Activated T-cell treated with anti-CD3 and anti-CD28 coated beads for 24 hours (primary cell): ENCODE data around the gene FOXO6.
"Not testable (repeated sequence)": the region's sequence is repeated elsewhere in the genome, so short reads cannot be mapped to it uniquely, and the experiment has no call there.

Source experiments
- DNase-seq: peaks from one replicate; pipeline ENCODE4 v3.0.0-alpha.2; 2020; ENCODE audit warnings: low read depth

Gene FOXO6

GRCh38 chr1:41329662-41330587 is 31.3 kb upstream of the FOXO6 start:
- no peak for DNase-seq

- DNase-seq, result no peak
Observed at GRCh38 chr1:41330588-41331545, 30.4 kb upstream of the FOXO6 start.

DNA sequence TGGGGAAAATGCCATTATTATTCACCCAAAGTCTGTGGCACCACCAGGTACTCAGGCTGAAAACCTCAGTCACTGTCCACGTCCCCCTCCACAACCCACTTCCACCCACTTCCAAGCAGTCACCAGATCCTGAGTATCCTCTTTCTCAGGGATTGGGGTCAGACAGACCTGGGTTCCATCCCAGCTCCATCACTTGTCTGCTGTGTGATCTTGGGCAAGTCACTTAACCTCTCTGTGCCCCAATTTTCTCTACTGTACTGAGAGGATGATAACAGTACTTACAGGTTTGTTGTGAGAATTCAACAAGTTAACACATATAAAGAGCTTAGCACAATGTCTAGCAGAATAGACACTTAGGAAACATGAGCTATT is 29.7 kb upstream of the FOXO6 start:
- no peak for DNase-seq

DNA sequence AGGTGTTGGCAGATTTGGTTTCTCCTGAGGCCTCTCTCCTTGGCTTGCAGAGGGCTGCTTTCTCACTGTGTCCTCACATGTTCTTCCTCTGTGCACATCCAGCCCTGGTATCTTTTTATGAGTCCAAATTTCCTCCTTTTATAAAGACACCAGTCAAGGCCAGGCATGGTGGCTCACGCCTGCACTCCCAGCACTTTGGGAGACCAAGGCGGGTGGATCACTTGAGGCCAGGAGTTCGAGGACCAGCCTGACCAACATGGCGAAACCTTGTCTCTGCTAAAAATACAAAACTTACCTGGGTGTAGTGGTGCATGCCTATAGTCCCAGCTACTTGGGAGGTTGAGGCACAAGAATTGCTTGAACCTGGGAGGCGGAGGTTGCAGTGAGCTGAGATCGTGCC is 29.1 kb upstream of the FOXO6 start:
- not testable (repeated sequence) for DNase-seq

DNA sequence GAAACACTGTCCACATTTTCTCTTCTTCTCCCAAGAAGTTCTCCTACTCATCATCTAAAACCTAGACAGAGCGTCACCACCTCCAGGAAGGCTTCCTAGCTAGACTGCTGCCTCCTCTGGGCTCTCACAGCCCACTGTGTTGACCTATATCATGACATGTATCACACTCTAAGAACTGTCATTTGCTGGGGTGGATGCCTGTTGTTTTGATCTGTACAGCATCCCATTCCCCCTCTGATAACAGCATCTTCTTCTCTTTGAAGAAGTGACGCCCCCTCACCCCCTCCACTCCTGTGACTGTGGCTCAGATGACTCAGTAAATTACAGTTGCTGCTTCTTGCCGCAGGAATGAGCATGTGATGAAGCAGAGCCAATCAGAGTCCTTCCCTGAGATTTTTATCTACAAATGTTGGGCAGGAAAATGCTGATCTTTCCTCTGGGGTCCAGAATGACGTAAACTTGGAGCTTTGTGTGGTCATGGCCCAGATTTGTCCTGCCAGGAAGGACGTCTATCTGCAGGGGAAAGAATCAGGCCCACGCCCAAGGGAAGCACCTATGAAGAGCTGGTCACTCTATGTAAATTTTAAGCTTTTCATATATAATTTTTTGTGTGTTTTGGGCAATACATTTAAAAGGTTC is 28.0 kb upstream of the FOXO6 start:
- no peak for DNase-seq

DNA sequence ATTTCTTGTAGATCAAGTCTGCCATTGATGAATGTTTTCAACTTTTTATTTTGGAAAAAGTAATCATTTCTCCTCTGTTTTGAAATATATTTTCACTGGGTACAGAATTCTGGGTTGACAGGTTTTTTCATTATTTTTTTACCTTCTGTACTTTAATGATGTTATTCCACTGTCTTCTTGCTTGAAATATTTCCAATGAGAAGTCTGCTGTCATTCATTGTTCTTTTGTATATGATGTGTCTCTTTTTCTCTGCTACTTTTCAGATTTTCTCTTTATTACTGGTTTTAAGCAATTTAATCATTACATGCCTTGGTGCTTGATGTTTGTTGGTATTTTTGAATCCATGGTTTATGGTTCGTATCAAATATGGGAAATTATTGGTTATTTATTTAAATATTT is 22.4 kb upstream of the FOXO6 start:
- no peak for DNase-seq

DNA sequence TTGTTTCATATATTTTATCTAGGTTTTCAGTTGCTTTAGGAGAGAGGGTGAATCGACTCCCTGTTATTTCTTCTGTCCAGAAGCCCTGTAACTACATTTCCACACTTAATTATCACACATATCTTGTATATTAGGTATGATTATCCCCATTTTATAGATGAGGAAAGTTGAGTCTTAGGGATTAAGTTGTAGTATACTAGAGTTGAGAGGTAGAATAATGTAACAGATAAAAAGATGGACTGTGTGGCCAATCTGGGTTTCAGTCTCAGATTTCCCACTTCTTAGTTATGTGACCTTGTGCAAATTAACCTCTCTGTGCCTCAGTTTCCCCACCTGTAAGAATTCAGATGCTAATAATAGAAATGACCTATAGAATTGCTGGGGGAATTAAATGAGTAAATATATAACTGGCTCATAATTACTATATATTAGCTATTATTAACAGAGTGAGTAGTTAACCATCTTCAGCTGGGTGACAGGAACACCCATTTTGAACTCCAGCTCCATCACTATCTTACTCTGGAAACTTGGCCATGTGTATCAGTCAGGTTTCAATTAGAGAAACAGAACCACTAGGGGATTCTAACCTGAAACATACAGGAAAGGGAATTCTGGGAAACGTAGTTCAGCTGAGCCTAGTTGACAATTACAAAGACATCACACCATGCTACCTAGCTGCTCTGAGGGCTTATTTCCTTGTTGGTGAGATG is 20.4 kb upstream of the FOXO6 start:
- DNase-seq, result no peak

GRCh38 chr1:41341365-41341683 is 19.9 kb upstream of the FOXO6 start:
- no peak for DNase-seq

- no peak for DNase-seq
Observed at GRCh38 chr1:41341772-41342562, 19.3 kb upstream of the FOXO6 start.

DNA sequence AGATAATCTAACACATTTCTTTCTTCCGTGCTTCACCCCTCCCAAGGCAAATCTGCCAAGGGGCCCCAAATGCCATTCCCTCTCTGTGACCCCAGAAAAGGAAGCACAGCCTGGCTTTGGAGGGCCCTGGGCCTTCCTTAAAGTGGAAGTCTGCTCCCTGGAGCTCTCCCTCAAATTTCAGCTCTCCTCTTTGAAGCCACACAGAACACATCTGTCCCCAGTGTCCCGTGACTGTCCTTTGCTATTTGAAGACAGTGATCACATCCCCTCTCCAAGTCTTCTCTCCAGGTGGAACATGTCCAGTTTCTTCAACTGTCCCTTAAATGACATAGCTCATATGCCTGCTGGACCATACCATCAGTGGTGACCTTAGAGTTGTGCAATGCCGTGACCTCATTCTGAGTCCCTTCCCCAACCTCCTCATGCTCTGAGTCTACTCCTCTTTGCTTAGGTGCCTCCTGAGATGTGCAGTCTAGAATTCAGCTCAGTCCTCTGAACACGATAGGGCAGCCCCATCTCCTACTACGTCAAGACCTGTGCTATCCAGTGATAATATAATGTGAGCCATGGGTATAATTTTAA is 18.4 kb upstream of the FOXO6 start:
- no peak for DNase-seq

DNA sequence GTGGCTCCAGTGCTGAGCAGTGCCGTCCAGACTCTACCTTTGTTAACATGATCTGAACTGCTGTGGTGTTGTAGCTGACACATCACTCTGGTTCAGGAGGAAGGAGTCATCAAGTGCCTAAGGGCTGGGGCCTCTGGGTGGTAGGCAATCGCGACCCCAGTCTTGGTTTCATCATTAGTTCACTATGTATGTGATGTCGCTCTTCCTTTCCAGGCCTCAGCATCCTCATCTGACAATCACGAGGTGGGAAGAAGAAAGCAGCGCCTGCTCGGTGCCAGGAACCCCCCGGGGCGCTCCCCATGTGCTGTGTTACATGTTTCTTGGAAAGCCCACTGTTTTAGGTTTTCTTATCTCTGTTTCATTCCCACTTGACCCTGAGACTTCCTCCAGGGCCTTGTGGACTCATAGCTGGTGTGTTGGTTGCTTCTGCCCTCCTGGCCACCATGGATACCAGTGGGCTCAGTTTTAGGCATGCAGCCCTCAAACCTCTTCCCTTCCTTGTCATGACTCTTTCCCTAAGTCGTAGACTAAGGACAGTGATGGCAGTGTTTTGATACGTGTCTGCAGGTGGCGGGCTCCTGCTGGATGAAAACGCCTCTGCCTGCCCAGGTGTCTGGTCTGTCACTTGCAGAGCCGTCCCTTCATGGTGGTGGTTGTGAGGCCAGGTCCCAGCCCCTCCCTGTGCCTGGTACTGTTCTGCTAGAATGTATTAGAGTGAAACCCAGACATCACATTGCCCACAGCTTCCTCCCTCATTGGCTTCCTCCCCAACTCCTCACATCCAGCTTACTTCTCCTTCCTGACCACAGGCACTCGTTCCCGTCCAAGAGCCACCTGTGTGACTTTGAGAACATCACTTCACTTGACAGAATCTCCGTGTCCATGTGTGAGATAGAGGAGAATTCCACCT is 17.2 kb upstream of the FOXO6 start:
- DNase-seq, result no peak

DNA sequence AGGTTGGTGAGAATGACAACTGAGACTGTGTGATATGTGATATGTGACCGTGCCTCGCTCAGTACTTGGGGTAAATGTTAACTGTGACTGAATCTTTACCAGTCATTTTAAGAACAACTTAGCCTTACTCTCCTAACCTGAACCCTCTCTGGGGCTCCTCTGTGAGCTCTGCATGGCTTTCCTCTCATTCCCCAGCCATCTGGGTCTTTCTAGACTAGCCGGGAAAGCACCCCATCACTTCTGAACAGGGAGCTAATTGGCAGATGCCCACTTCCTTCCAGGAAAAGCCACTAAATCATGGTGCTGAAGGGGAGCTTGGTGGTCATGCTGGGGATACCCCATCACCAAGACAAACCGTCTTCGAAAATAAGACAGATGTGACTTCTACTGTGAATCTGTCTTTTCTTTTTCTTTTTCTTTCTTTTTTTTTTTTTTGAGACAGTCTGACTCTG is 16.5 kb upstream of the FOXO6 start:
- no peak for DNase-seq

DNA sequence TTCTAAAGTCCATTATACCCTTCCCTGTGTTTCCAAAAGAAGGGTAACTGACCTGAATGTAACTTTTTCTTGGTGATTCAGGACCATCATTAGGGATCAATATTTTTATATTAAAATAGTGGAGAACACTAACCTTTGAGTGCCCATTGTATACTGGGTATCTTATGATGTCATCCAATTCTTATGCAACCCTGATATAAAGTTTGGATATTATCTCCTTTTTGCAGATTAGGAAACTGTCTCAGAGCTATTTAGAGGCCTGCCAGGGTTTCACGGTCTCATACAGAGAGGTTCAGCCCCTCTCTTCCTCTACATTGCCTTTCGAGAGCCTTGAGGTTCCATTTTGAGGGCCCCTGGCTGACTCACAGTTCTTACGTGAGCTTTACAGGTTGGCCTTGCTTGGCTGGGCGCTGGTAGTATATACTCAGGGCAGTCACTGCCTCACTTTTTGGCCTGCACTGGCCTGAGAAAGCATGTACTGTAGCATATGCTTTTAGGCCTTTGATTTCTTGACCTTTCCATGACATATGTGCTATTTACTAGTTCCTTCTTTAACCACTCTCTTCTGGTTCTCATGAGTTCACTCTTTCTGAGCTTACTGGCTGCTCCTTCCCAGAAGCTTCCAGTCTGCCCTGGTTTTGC is 15.7 kb upstream of the FOXO6 start:
- DNase-seq, result no peak

GRCh38 chr1:41347276-41347675 is 14.0 kb upstream of the FOXO6 start:
- DNase-seq, result no peak

DNA sequence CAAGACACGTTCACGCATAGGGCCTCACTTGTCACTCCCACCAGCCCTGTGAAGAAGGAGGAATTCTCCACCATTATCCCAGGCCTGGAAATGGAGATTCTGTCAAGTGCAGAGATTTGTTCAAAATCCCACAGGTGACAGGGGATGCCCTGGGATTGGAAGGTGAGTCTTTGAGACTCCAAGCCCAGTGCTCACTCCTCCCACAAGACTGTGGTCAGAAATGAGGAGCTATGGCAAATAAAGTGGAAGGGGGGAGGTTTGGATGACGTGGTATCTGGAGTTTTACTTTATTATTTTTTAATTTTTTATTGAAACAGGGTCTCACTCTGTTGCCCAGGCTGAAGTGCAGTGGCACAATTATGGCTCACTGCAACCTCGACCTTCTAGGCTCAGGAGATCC is 12.8 kb upstream of the FOXO6 start:
- no peak for DNase-seq

DNA sequence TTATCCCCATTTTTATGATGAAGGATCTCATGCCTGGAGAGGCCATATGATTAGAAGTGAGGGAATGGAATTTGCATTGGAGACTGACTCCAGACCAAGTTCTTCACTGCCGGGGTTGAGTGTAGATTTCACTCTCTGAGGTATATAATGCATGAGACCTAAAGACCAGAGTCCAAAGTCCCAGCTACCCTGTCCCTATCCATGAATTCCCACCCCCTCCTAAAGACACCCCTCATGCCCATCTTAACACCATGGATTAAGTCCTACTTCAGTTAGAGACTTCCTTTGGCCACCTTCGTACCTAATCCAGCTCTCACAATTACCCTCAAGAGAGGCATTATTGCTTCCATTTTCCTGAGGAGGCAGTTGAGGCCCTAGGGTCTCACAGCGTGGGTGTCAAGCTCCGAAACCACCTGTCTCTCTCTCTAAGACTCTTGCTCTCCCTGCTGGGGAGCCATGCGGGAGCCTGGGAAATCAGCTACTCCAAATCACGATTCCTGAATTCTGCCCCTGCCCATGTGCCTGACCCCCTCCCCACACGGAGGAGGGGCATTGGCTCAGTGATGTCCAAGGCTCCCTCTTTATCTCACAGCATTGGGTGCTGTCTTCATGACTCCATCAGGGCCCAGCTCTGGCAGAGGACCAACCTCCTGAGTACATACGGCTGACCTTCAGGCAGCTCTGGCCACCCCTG is 11.7 kb upstream of the FOXO6 start:
- no peak for DNase-seq

DNA sequence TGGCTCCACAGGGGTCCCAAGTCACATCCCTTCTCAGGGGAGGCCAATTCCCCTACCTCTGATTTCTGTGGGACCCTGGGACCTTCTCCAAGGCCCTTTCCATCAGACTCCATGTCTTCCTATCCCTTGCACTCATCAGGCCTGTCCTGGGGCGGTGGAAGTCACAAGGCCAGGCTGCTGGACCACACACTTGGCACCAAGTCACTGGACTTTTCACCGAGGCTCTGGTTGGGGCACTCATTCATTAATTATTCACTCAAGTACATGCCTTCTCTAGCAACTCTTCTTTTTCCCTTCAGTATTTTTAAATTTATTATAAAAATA is 11.2 kb upstream of the FOXO6 start:
- no peak for DNase-seq

DNA sequence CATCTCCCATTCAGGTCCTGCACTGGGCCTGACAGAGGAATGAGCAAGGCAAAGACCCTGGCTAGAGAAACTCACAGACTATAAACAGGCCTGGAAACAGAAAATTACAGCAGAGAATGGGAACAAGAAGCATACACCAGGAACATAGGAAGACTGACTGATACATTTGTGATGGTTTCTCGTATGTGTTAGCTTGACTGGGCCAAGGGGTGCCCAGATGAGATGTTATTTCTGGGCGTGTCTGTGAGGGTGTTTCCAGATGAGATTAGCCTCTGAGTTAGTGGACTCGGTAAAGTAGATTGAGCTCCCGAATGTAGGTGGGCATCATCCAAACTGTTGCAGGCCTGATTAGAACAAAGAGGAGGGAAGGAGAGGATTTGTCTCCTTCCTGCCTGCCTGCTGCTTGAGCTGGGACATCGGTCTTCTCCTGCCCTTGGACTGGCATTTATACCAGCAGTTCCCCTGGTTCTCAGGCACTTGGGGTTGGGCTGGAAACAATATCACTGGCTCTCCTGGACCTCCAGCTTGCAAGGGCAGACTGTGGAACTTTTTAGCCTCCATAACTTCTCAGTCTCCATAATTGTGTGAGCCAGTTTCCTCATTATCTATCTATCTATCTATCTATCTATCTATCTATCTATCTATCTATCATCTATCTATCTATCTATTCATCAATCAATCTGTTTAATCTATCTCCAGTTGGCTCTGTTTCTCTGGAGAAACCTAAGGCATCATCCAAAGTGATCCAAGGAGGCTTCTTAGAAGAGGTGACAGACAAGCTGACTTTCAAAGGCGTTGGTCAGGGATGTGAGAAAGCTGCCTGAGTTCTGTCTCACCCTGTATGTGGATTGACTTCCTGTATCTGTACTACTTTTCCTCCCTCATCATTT is 9.7 kb upstream of the FOXO6 start:
- no peak for DNase-seq
